Left ventricle myocardium inferior (tissue), 1 donor: ENCODE data around the gene RIN3. TPM values are rescaled to one million over a fixed set of nuclear protein-coding genes. Genes with fewer than 3 reads are reported as not detected.

Source experiments
- DNase-seq: peaks from one replicate; pipeline ENCODE4 v3.0.0-alpha.2; 2020
- H3K27ac ChIP-seq: fragments of 200-600 bp; replicated peaks from 2 replicates; pipeline ENCODE4 v1.8.0; 2021
- H3K27me3 ChIP-seq: fragments of 200-600 bp; 2 replicates; pipeline ENCODE4 v1.8.0; 2021; ENCODE audit warnings: low read depth
- H3K36me3 ChIP-seq: fragments of 200-600 bp; 2 replicates; pipeline ENCODE4 v1.8.0; 2021
- H3K4me1 ChIP-seq: fragments of 200-600 bp; 2 replicates; pipeline ENCODE4 v1.8.0; 2021
- H3K4me3 ChIP-seq: fragments of 200-600 bp; 2 replicates; pipeline ENCODE4 v1.8.0; 2021; ENCODE audit warnings: mild to moderate bottlenecking, moderate library complexity
- H3K9me3 ChIP-seq: fragments of 200-600 bp; replicated peaks from 2 replicates; pipeline ENCODE4 v1.8.0; 2021
- CTCF ChIP-seq: fragments of 200-600 bp; IDR thresholded peaks from 2 replicates; pipeline ENCODE4 v1.8.0; 2021; ENCODE audit warnings: antibody characterized with exemption, mild to moderate bottlenecking, borderline replicate concordance
- intact Hi-C: fragments of 100-400 bp; cut with micrococcal nuclease; formaldehyde crosslinking; loops from one replicate; pipeline ENCODE4 v1.11.0; 2022
- total RNA-seq: library from RNA; stranded (reverse); fragmentation: NEBNext Ultra II Directional; extraction: Animal tissue kit (Norgen Biotek cat#: 25700); gene quantifications from one replicate; pipeline ENCODE4 v1.2.1, GENCODE V29; 2021
- donor health status: DM: no; HTN: yes; CAD: no; lungs with severe emphysema.

RIN3 gene
- total RNA-seq, 1 donor from 2014 or later: 13.8 TPM

- Histone ChIP-seq H3K27me3 (no peaks in the 10 kb centered on the region), H3K9me3 (no peaks in the 10 kb centered on the region), H3K27ac (peak overlapping the region; percentile 21), H3K36me3 (peaks cover 20% of the 10 kb centered on the region), H3K4me1 (peaks cover 14% of the 10 kb centered on the region), H3K4me3 (no peak overlapping the region)
- no peak for DNase-seq
- intact Hi-C loops: no loop called here
- TF ChIP-seq CTCF: no peak
Measured at GRCh38 chr14:92650581-92651105, 137.1 kb downstream of the RIN3 start.

GRCh38 chr14:92651106-92651757 is 137.7 kb downstream of the RIN3 start:
- H3K4me3 ChIP-seq: no peak overlapping the region
- H3K27me3 ChIP-seq: no peaks in the 10 kb centered on the region
- no peak for DNase-seq
- intact Hi-C loops: no loop called here
- H3K4me1 ChIP-seq: peaks cover 16% of the 10 kb centered on the region
- peak overlapping the region; percentile 40 for H3K27ac ChIP-seq
- no peak for TF ChIP-seq CTCF
- H3K36me3 ChIP-seq: peaks cover 20% of the 10 kb centered on the region
- H3K9me3 ChIP-seq: no peaks in the 10 kb centered on the region

GRCh38 chr14:92651758-92652406 is 138.3 kb downstream of the RIN3 start:
- no peaks in the 10 kb centered on the region for H3K9me3 ChIP-seq
- DNase-seq: peak; percentile 64
- H3K36me3 ChIP-seq: peaks cover 20% of the 10 kb centered on the region
- H3K27ac ChIP-seq: peak overlapping the region; percentile 40
- peak overlapping the region; percentile 45 for H3K4me3 ChIP-seq
- intact Hi-C loops: no loop called here
- TF ChIP-seq CTCF: no peak
- H3K27me3 ChIP-seq: no peaks in the 10 kb centered on the region
- peaks cover 19% of the 10 kb centered on the region for H3K4me1 ChIP-seq

- DNase-seq: peak; percentile 31
- intact Hi-C loops: no loop called here
- peaks cover 17% of the 10 kb centered on the region for H3K4me1 ChIP-seq
- H3K27ac ChIP-seq: peak overlapping the region; percentile 40
- no peak for TF ChIP-seq CTCF
- H3K27me3 ChIP-seq: no peaks in the 10 kb centered on the region
- peak overlapping the region; percentile 45 for H3K4me3 ChIP-seq
- H3K36me3 ChIP-seq: peaks cover 20% of the 10 kb centered on the region
- H3K9me3 ChIP-seq: no peaks in the 10 kb centered on the region
Measured at GRCh38 chr14:92652413-92653151, 139.0 kb downstream of the RIN3 start.

- Histone ChIP-seq H3K4me3 (peak overlapping the region; percentile 45), H3K27me3 (no peaks in the 10 kb centered on the region), H3K4me1 (peaks cover 20% of the 10 kb centered on the region), H3K27ac (peak overlapping the region; percentile 40), H3K36me3 (peaks cover 20% of the 10 kb centered on the region), H3K9me3 (no peaks in the 10 kb centered on the region)
- intact Hi-C loops: no loop called here
- TF ChIP-seq CTCF: no peak
- no peak for DNase-seq
Measured at GRCh38 chr14:92653162-92653651, 139.6 kb downstream of the RIN3 start.
